HG03139 (cell line): Measurements from ENCODE around the gene HTR1B.

ENCODE experiments used
- ATAC-seq: cut with Tn5 transposase; IDR thresholded peaks from one replicate; pipeline ENCODE4 v1.9.1; 2021; ENCODE audit not compliant: unreplicated experiment

Gene HTR1B

GRCh38 chr6:77463308-77463860 is at the start of gene HTR1B:
HTR1B (minus strand) TSS chr6:77463491; CDS start chr6:77463403, 88 bp downstream.
- no peak for ATAC-seq

GRCh38 chr6:77512554-77512953 is 49.3 kb upstream of the HTR1B start:
- no peak for ATAC-seq

GRCh38 chr6:77511860-77512259 is 48.6 kb upstream of the HTR1B start:
- ATAC-seq: no peak

- no peak for ATAC-seq
Measured at GRCh38 chr6:77502981-77503380, 39.7 kb upstream of the HTR1B start.

GRCh38 chr6:77492530-77492929 is 29.2 kb upstream of the HTR1B start:
- no peak for ATAC-seq

GRCh38 chr6:77487808-77488425 is 24.6 kb upstream of the HTR1B start:
- ATAC-seq: no peak

GRCh38 chr6:77482981-77483380 is 19.7 kb upstream of the HTR1B start:
- no peak for ATAC-seq

- no peak for ATAC-seq
Measured at GRCh38 chr6:77474973-77475372, 11.7 kb upstream of the HTR1B start.

- no peak for ATAC-seq
Measured at GRCh38 chr6:77474286-77474956, 11.1 kb upstream of the HTR1B start.

- ATAC-seq: no peak
Measured at GRCh38 chr6:77470983-77471382, 7.7 kb upstream of the HTR1B start.

GRCh38 chr6:77468939-77469338 is 5.6 kb upstream of the HTR1B start:
- no peak for ATAC-seq

GRCh38 chr6:77466451-77467437 is 3.5 kb upstream of the HTR1B start:
- peak; percentile 54 for ATAC-seq

GRCh38 chr6:77466055-77466450 is 2.8 kb upstream of the HTR1B start:
- peak; percentile 69 for ATAC-seq

GRCh38 chr6:77464495-77464867 is 1.2 kb upstream of the HTR1B start:
- no peak for ATAC-seq

GRCh38 chr6:77463861-77464494 is 687 bp upstream of the HTR1B start:
- ATAC-seq: no peak

- no peak for ATAC-seq
Measured at GRCh38 chr6:77462359-77463307, 658 bp downstream of the HTR1B start.

- ATAC-seq: no peak
Measured at GRCh38 chr6:77461796-77462195, 1.5 kb downstream of the HTR1B start.

- no peak for ATAC-seq
Measured at GRCh38 chr6:77458421-77458820, 4.9 kb downstream of the HTR1B start.

- ATAC-seq: no peak
Measured at GRCh38 chr6:77457720-77458349, 5.5 kb downstream of the HTR1B start.
